Fibroblast of upper back skin (primary cell): ENCODE data around the gene MSL2.
"Not testable (repeated sequence)": the region's sequence is repeated elsewhere in the genome, so short reads cannot be mapped to it uniquely, and the experiment has no call there.

ENCODE experiments used
- DNase-seq: peaks from one replicate; pipeline ENCODE4 v3.0.0-alpha.2; 2013

The MSL2 gene

GRCh38 chr3:136192831-136193230 lies 3.3 kb downstream of the MSL2 start:
- DNase-seq, result peak; percentile 11

- DNase-seq, result peak; percentile 9
Measured at GRCh38 chr3:136192195-136192594, 3.9 kb downstream of the MSL2 start.

GRCh38 chr3:136189859-136190617 lies 6.1 kb downstream of the MSL2 start:
- no peak for DNase-seq

- no peak for DNase-seq
Measured at GRCh38 chr3:136189043-136189442, 7.1 kb downstream of the MSL2 start.

GRCh38 chr3:136187868-136188267 lies 8.3 kb downstream of the MSL2 start:
- DNase-seq, result no peak

- peak; percentile 73 for DNase-seq
Measured at GRCh38 chr3:136186846-136187245, 9.3 kb downstream of the MSL2 start.

- peak; percentile 12 for DNase-seq
Measured at GRCh38 chr3:136186344-136186743, 9.8 kb downstream of the MSL2 start.

- DNase-seq, result peak; percentile 40
Measured at GRCh38 chr3:136184703-136185102, 11.4 kb downstream of the MSL2 start.

GRCh38 chr3:136181741-136182140 lies 14.4 kb downstream of the MSL2 start:
- DNase-seq, result no peak

GRCh38 chr3:136177876-136178275 lies 18.3 kb downstream of the MSL2 start:
- DNase-seq, result peak; percentile 15

GRCh38 chr3:136173939-136174490 lies 22.1 kb downstream of the MSL2 start:
- no peak for DNase-seq

GRCh38 chr3:136171097-136171542 lies 25.0 kb downstream of the MSL2 start:
- peak; percentile 10 for DNase-seq

- DNase-seq, result not testable (repeated sequence)
Measured at GRCh38 chr3:136168236-136168635, 27.9 kb downstream of the MSL2 start.

GRCh38 chr3:136166507-136166906 lies 29.6 kb downstream of the MSL2 start:
- no peak for DNase-seq

- not testable (repeated sequence) for DNase-seq
Measured at GRCh38 chr3:136163607-136164006, 32.5 kb downstream of the MSL2 start.

- DNase-seq, result no peak
Measured at GRCh38 chr3:136162322-136162721, 33.8 kb downstream of the MSL2 start.

- DNase-seq, result no peak
Measured at GRCh38 chr3:136161516-136161915, 34.6 kb downstream of the MSL2 start.

GRCh38 chr3:136152963-136153362 lies 43.2 kb downstream of the MSL2 start:
- no peak for DNase-seq

- no peak for DNase-seq
Measured at GRCh38 chr3:136152176-136152843, 43.8 kb downstream of the MSL2 start.

- DNase-seq, result no peak
Measured at GRCh38 chr3:136151219-136151618, 44.9 kb downstream of the MSL2 start.

- peak; percentile 48 for DNase-seq
Measured at GRCh38 chr3:136149667-136150066, 46.5 kb downstream of the MSL2 start.

GRCh38 chr3:136146981-136147729 lies 49.0 kb downstream of the MSL2 start:
- DNase-seq, result no peak

GRCh38 chr3:136144397-136144796 lies 51.7 kb downstream of the MSL2 start:
- not testable (repeated sequence) for DNase-seq
